ELF-1 (cell line): ENCODE results near the gene TCERG1L.
"Not testable (repeated sequence)": the region's sequence is repeated elsewhere in the genome, so short reads cannot be mapped to it uniquely, and the experiment has no call there.

Source experiments
- DNase-seq: peaks from one replicate; pipeline ENCODE4 v3.0.0-alpha.2; 2016; ENCODE audit warnings: low read depth, low spot score

The TCERG1L gene

GRCh38 chr10:131109291-131109690, 202.2 kb downstream of the TCERG1L start:
- no peak for DNase-seq

GRCh38 chr10:131107970-131108369, 203.6 kb downstream of the TCERG1L start:
- DNase-seq = peak; percentile 62

GRCh38 chr10:131102676-131103075, 208.8 kb downstream of the TCERG1L start:
- no peak for DNase-seq

GRCh38 chr10:131102147-131102546, 209.4 kb downstream of the TCERG1L start:
- DNase-seq = no peak

GRCh38 chr10:131100418-131101410, 210.8 kb downstream of the TCERG1L start:
- not testable (repeated sequence) for DNase-seq

- peak; percentile 82 for DNase-seq
Measured at GRCh38 chr10:131099028-131099726, 212.3 kb downstream of the TCERG1L start.

- no peak for DNase-seq
Measured at GRCh38 chr10:131098416-131098952, 213.0 kb downstream of the TCERG1L start.

GRCh38 chr10:131096031-131096430, 215.5 kb downstream of the TCERG1L start:
- DNase-seq = no peak

- no peak for DNase-seq
Measured at GRCh38 chr10:131095313-131095580, 216.3 kb downstream of the TCERG1L start.

- DNase-seq = peak; percentile 70
Measured at GRCh38 chr10:131094527-131095312, 216.8 kb downstream of the TCERG1L start.

- no peak for DNase-seq
Measured at GRCh38 chr10:131093795-131094366, 217.6 kb downstream of the TCERG1L start.

- no peak for DNase-seq
Measured at GRCh38 chr10:131093346-131093745, 218.2 kb downstream of the TCERG1L start.

- no peak for DNase-seq
Measured at GRCh38 chr10:131092876-131093275, 218.6 kb downstream of the TCERG1L start.

- DNase-seq = no peak
Measured at GRCh38 chr10:131092386-131092785, 219.1 kb downstream of the TCERG1L start.

- DNase-seq = no peak
Measured at GRCh38 chr10:131091682-131092081, 219.8 kb downstream of the TCERG1L start.

GRCh38 chr10:131090761-131091661, 220.5 kb downstream of the TCERG1L start:
- DNase-seq = peak; percentile 46

- no peak for DNase-seq
Measured at GRCh38 chr10:131089861-131090260, 221.7 kb downstream of the TCERG1L start.

GRCh38 chr10:131089150-131089549, 222.4 kb downstream of the TCERG1L start:
- DNase-seq = no peak

- peak; percentile 54 for DNase-seq
Measured at GRCh38 chr10:131088619-131089018, 222.9 kb downstream of the TCERG1L start.

- DNase-seq = no peak
Measured at GRCh38 chr10:131087464-131088215, 223.9 kb downstream of the TCERG1L start.
